K562 (cell line): Measurements from ENCODE around the gene CAB39. TPM values are rescaled to one million over a fixed set of nuclear protein-coding genes. Genes with fewer than 3 reads are reported as not detected.

ENCODE experiments used
- E2F3 ChIP-seq: fragments of 250-450 bp; sonication (Bioruptor Pico); IDR thresholded peaks from 2 replicates; pipeline ENCODE4 v1.4.0; 2020; ENCODE audit warnings: mild to moderate bottlenecking
- GATAD2A ChIP-seq: fragments of 450-650 bp; IDR thresholded peaks from 2 replicates; pipeline ENCODE4 v1.6.1; 2017
- LCOR ChIP-seq: sonication (generic); formaldehyde crosslinking; IDR thresholded peaks from 2 replicates; pipeline ENCODE4 v1.8.0; 2022; ENCODE audit warnings: mild to moderate bottlenecking, missing genetic modification reagents
- MCM2 ChIP-seq: fragments of 450-650 bp; IDR thresholded peaks from 2 replicates; pipeline ENCODE4 v1.6.1; 2017; ENCODE audit warnings: low read depth, mild to moderate bottlenecking
- NCOA6 ChIP-seq: fragments of 450-650 bp; IDR thresholded peaks from 2 replicates; pipeline ENCODE4 v1.6.1; 2017; ENCODE audit warnings: mild to moderate bottlenecking
- SREBF2 ChIP-seq: sonication (generic); formaldehyde crosslinking; IDR thresholded peaks from 2 replicates; pipeline ENCODE4 v1.4.0; 2020; ENCODE audit warnings: mild to moderate bottlenecking, missing genetic modification reagents
- ZC3H8 ChIP-seq: fragments of 450-650 bp; IDR thresholded peaks from 2 replicates; pipeline ENCODE4 v1.6.1; 2017
- polyA plus RNA-seq, 8 experiments: library from polyadenylated mRNA; depleted of rRNA in 4 of 8; stranded (reverse) in 5 of 8; unstranded in 3 of 8; fragments of >200 nt; fragmentation: Nextera tagmentation in 2 of 8; fragmentation: Illumina TruSeq in 1 of 8; extraction: Ambion mirVana in 2 of 8; extraction: Trizol in 1 of 8; gene quantifications; 2 replicates each; pipeline versions ENCODE4 v1.2.1 to v1.2.3, GENCODE V29; 2011 to 2014; ENCODE audit warnings: inconsistent platforms in 1 of 8, missing spikeins in 1 of 8
- total RNA-seq, 7 experiments: library from RNA; depleted of rRNA in 6 of 7; stranded (reverse); fragments of >200 nt in 6 of 7; fragmentation: Illumina TruSeq in 2 of 7; extraction: Trizol in 2 of 7; gene quantifications; 2 replicates each; pipeline versions ENCODE4 v1.2.1 to v1.2.3, GENCODE V29; 2011 to 2021; ENCODE audit warnings: low replicate concordance in 1 of 7
- TF ChIP-seq, protein P1 (sequence below): fragments of 450-650 bp; formaldehyde crosslinking; IDR thresholded peaks from 2 replicates; pipeline ENCODE4 v1.4.0; 2022; ENCODE audit warnings: missing genetic modification characterization
- TF ChIP-seq, protein P2 (sequence below): fragments of 150-350 bp; conservative IDR thresholded peaks from 2 replicates; pipeline ENCODE4 v1.6.1; 2014; ENCODE audit warnings: low read length
- TF ChIP-seq, protein P3 (sequence below): fragments of 450-650 bp; IDR thresholded peaks from 2 replicates; pipeline ENCODE4 v1.6.1; 2016; ENCODE audit warnings: low read depth
- TF ChIP-seq, protein P4 (sequence below): fragments of 450-650 bp; formaldehyde crosslinking; IDR thresholded peaks from 2 replicates; pipeline ENCODE4 v1.4.0; 2020; ENCODE audit warnings: mild to moderate bottlenecking, moderate library complexity

Gene CAB39
- total and polyA plus RNA-seq, 9 of the 15 experiments (the other 6 are each of a cell fraction or from before 2014, with no cell fraction given) = 27.2 to 94.4 (median 70.1) TPM

DNA sequence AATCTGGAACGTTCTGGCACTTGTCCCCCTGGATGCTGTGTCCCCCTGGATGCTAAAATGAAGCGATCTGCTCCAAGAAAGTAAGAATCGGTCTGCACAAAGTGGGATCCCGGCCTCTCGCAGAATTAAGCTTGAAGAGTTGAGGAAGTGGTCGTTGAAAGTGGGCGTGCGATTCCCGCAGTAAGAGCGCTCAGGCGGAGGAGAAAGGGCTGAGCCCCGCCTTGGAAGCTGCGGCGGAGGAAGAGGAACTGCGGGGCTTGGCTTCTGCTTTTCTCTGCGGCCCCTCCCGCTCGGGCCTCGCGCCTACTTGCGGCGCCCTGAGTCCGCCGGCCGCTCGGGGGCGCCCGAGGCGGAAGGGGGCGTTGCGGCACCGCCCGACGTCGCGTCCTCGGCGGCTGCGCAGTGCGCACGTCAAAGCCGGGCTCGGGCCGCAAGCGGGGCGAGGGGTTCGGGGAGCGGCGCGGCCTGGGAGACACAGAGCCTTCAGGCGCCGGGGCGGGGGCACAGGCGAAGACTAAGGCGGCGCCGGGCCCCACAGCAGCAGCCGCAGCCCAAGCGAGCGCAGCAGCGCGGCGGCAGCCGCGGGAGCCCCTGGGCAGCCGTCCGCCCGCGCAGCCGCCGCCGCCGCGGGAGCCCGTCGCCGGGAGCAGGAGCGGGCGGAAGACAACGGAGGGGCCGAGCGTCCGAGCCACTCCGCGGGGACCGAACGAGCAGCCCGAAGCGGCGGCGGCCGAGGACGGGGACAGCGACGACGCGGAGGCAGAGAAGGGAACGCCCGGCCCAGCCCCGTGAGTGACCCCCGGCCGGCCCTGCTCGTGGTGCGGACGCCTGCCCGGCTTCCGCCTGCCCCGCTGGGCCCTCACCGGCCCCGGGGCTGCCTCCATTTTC is at the start of gene CAB39 (continued):
- TF ChIP-seq ZC3H8 (no peak), GATAD2A (no peak), SREBF2 (CRISPR knock-in tag) (no peak), MCM2 (no peak), NCOA6 (0 out of 2 replicates have a peak, but pooled peaks have one; percentile 36), LCOR (CRISPR knock-in tag) (no peak), E2F3 (CRISPR knock-in tag) (no peak)
- TF ChIP-seq, protein P1, sequence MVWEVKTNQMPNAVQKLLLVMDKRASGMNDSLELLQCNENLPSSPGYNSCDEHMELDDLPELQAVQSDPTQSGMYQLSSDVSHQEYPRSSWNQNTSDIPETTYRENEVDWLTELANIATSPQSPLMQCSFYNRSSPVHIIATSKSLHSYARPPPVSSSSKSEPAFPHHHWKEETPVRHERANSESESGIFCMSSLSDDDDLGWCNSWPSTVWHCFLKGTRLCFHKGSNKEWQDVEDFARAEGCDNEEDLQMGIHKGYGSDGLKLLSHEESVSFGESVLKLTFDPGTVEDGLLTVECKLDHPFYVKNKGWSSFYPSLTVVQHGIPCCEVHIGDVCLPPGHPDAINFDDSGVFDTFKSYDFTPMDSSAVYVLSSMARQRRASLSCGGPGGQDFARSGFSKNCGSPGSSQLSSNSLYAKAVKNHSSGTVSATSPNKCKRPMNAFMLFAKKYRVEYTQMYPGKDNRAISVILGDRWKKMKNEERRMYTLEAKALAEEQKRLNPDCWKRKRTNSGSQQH = no peak
- TF ChIP-seq, protein P2, sequence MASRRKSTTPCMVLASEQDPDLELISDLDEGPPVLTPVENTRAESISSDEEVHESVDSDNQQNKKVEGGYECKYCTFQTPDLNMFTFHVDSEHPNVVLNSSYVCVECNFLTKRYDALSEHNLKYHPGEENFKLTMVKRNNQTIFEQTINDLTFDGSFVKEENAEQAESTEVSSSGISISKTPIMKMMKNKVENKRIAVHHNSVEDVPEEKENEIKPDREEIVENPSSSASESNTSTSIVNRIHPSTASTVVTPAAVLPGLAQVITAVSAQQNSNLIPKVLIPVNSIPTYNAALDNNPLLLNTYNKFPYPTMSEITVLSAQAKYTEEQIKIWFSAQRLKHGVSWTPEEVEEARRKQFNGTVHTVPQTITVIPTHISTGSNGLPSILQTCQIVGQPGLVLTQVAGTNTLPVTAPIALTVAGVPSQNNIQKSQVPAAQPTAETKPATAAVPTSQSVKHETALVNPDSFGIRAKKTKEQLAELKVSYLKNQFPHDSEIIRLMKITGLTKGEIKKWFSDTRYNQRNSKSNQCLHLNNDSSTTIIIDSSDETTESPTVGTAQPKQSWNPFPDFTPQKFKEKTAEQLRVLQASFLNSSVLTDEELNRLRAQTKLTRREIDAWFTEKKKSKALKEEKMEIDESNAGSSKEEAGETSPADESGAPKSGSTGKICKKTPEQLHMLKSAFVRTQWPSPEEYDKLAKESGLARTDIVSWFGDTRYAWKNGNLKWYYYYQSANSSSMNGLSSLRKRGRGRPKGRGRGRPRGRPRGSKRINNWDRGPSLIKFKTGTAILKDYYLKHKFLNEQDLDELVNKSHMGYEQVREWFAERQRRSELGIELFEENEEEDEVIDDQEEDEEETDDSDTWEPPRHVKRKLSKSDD = no peak
- TF ChIP-seq, protein P3, sequence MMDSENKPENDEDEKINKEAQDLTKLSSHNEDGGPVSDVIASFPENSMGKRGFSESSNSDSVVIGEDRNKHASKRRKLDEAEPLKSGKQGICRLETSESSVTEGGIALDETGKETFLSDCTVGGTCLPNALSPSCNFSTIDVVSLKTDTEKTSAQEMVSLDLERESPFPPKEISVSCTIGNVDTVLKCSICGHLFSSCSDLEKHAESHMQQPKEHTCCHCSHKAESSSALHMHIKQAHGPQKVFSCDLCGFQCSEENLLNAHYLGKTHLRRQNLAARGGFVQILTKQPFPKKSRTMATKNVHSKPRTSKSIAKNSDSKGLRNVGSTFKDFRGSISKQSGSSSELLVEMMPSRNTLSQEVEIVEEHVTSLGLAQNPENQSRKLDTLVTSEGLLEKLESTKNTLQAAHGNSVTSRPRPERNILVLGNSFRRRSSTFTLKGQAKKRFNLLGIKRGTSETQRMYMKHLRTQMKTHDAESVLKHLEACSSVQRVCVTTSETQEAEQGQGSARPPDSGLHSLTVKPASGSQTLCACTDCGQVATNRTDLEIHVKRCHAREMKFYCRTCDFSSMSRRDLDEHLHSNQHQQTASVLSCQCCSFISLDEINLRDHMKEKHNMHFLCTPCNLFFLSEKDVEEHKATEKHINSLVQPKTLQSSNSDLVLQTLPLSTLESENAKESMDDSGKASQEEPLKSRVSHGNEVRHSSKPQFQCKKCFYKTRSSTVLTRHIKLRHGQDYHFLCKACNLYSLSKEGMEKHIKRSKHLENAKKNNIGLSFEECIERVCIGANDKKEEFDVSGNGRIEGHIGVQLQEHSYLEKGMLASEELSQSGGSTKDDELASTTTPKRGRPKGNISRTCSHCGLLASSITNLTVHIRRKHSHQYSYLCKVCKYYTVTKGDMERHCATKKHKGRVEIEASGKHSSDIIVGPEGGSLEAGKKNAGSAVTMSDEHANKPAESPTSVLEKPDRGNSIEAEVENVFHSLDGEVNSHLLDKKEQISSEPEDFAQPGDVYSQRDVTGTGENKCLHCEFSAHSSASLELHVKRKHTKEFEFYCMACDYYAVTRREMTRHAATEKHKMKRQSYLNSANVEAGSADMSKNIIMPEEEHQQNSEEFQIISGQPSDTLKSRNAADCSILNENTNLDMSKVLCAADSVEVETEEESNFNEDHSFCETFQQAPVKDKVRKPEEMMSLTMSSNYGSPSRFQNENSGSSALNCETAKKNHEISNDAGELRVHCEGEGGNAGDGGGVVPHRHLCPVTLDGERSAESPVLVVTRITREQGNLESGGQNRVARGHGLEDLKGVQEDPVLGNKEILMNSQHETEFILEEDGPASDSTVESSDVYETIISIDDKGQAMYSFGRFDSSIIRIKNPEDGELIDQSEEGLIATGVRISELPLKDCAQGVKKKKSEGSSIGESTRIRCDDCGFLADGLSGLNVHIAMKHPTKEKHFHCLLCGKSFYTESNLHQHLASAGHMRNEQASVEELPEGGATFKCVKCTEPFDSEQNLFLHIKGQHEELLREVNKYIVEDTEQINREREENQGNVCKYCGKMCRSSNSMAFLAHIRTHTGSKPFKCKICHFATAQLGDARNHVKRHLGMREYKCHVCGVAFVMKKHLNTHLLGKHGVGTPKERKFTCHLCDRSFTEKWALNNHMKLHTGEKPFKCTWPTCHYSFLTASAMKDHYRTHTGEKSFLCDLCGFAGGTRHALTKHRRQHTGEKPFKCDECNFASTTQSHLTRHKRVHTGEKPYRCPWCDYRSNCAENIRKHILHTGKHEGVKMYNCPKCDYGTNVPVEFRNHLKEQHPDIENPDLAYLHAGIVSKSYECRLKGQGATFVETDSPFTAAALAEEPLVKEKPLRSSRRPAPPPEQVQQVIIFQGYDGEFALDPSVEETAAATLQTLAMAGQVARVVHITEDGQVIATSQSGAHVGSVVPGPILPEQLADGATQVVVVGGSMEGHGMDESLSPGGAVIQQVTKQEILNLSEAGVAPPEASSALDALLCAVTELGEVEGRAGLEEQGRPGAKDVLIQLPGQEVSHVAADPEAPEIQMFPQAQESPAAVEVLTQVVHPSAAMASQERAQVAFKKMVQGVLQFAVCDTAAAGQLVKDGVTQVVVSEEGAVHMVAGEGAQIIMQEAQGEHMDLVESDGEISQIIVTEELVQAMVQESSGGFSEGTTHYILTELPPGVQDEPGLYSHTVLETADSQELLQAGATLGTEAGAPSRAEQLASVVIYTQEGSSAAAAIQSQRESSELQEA = no peak
- TF ChIP-seq, protein P4, sequence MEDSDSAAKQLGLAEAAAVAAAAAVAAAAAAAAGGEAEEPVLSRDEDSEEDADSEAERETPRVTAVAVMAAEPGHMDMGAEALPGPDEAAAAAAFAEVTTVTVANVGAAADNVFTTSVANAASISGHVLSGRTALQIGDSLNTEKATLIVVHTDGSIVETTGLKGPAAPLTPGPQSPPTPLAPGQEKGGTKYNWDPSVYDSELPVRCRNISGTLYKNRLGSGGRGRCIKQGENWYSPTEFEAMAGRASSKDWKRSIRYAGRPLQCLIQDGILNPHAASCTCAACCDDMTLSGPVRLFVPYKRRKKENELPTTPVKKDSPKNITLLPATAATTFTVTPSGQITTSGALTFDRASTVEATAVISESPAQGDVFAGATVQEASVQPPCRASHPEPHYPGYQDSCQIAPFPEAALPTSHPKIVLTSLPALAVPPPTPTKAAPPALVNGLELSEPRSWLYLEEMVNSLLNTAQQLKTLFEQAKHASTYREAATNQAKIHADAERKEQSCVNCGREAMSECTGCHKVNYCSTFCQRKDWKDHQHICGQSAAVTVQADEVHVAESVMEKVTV = no peak
